GM19035 (cell line): Measurements from ENCODE around the gene FRMD4A.
"Not testable (repeated sequence)": the region's sequence is repeated elsewhere in the genome, so short reads cannot be mapped to it uniquely, and the experiment has no call there.

ENCODE experiments used
- ATAC-seq: cut with Tn5 transposase; IDR thresholded peaks from one replicate; pipeline ENCODE4 v1.9.1; 2021; ENCODE audit not compliant: unreplicated experiment

FRMD4A gene

DNA sequence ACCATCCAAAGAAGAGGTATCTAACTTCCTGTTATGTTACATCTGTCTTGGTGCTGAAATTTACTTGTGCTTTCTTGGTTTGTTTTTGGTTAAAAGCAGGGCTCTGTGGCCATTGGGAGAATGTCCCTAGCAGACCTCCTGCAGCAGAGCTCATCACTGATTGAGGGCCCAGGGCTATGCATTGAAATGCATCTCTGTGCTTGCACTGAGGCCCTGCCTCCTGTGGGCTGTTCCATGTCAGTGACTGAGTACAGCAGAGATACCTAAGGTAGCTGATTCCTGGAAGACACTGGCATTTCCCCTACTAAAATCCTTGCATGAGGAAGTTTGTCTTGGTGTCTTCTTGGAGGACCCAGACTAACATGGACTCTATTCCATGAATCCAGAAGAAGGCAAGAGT is 213.9 kb downstream of the FRMD4A start:
- no peak for ATAC-seq

DNA sequence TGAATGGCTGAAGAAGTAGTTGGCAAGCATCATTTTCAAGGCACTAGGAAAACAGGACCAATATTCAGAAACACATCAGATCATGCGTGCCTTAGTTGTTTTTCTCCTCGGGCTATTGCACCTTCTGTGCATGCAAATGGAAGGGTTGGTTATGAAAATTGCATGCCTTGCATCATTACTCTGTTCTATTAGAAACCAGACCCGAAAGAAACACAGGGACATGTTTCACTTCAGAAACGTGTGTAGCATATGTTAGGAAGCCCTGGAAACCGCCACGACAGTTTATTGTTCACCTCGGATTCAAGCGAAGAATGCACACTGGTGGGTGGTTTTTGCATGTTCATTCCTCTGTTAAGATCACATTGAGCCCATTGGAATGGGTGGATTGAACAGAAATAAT is 214.7 kb downstream of the FRMD4A start:
- no peak for ATAC-seq

- no peak for ATAC-seq
Measured at GRCh38 chr10:14114791-14115190, 215.9 kb downstream of the FRMD4A start.

DNA sequence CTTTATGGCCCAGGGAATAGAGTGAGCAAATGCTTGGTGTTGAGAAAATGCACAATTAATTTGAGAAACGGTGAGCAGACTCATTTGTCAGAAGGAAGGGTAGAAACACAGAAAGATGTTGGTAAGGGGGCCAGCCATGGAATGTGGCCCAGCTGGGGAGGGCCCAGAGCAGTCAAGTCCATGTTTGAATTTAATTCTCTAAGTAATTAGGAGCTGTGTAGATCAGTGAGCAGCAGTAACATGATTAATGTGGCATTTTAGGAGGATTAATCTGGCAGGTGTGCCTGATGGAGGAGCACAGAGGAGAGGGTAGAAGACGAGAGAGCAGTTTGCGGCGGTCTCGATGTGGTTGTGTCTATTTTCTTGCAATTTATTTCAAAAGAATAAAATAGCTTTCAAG is 218.7 kb downstream of the FRMD4A start:
- no peak for ATAC-seq

- no peak for ATAC-seq
Measured at GRCh38 chr10:14111208-14111607, 219.5 kb downstream of the FRMD4A start.

DNA sequence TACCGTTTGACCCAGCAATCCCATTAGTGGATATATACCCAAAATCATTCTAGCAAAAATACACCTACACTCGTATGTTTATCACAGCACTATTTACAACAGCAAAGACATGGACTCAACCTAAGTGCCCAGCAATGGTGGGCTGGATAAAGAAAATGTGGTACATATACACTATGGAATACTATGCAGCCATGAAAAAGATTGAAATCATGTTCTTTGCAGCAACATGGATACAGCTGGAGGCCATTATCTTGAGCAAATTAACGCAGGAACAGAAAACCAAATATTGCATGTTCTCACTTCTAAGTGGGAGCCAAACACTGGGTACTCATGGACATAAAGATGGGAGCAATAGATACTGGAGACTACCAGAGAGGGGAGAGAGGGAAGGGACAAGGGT is 223.9 kb downstream of the FRMD4A start:
- no peak for ATAC-seq

- ATAC-seq = no peak
Measured at GRCh38 chr10:14102056-14102455, 228.7 kb downstream of the FRMD4A start.

GRCh38 chr10:14099885-14100284 is 230.8 kb downstream of the FRMD4A start:
- no peak for ATAC-seq

DNA sequence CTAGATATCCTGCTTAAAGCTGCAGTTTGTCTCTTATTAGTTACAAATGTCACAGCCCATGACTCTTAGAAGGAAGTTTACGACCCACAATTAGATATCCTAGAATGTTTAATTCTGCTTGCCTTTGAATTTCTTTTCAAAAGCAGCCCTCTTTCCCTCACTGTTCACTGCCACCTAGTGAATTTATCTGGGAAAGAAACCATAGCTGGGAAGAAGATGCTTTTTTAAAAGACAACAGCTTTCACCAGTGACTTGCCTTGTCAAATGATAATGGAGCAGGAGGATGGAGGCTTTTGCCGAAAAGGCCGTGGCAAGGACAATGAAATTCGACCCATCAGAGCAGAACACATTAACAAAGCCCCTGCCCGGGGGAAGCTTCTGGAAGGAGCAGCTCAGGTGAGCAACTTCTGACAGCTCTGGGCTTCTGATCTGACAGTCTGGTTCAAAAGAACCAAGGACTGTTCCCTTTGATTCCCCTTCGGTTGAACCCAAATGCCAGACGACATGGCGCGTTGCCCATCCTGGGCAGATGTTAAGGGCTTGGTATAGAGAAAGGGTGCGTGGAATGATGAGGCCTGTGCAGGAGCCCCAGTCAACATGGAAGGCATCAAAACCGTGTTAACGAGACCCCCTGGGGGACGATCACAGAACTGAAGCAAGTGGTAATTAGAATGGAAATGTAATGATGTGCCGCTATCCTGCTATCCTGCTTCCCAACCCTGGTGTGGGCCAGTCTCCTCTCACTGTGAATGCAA is 236.8 kb downstream of the FRMD4A start:
- ATAC-seq = no peak

DNA sequence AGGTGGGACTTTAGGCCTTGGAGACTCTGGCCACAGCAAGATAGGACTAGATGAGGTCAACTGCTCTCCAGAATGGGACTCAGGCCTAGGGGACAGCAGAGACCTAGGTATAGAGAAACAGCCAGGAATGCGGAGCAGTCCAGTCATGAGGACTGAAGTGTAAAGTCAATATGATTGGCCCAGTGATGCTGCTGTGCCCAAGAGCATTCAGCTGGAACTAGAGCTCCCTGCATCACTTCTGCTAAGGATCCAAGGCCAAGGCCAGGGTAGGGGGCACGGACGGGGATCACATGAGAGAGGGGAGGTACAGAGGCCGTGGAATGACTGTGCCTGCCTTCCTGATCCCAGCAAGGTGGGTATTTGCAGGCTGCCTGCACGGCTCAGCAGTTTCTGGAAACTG is 237.9 kb downstream of the FRMD4A start:
- ATAC-seq = no peak

GRCh38 chr10:14089556-14090292 is 241.0 kb downstream of the FRMD4A start:
- ATAC-seq = no peak

DNA sequence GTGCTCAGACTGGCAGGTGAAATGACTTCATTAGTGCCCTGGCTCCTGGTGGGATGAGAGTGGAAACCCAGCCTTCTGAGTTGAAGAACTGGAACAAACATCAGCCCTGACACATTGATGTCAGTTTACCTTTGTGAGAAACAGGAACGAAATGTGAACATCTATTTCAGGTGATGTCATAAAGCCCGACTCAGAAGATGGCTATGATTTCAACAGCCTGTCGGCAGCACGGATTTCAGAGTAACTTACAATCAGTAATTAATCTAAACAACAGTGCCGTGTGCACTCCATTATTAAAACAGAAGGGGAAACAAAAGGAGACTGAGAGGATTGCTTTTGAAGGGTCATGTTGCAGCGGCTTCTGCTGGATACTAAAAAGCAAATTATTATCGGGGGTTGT is 243.2 kb downstream of the FRMD4A start:
- no peak for ATAC-seq

DNA sequence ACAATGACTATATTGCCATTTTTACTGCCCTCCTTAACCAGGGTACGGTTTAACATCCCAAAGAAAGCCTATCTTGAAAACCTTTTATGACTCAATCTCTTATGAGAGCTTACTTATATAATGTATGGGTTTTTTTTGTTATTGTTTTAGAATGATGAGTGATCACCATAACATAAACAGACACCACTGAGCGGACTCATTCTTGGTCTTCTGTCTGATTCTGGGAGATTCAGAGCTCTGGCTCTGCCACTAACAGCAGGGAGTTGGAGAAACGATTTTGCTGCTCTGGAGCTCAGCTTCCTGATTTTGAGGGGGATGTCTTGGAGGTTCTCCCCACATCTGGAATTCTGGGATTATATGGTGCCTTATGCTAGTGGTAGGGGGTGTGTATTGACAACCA is 244.1 kb downstream of the FRMD4A start:
- no peak for ATAC-seq

- ATAC-seq = no peak
Measured at GRCh38 chr10:14084875-14085274, 245.8 kb downstream of the FRMD4A start.

- ATAC-seq = no peak
Measured at GRCh38 chr10:14080795-14081194, 249.9 kb downstream of the FRMD4A start.

GRCh38 chr10:14077430-14077829 is 253.3 kb downstream of the FRMD4A start:
- ATAC-seq = no peak

DNA sequence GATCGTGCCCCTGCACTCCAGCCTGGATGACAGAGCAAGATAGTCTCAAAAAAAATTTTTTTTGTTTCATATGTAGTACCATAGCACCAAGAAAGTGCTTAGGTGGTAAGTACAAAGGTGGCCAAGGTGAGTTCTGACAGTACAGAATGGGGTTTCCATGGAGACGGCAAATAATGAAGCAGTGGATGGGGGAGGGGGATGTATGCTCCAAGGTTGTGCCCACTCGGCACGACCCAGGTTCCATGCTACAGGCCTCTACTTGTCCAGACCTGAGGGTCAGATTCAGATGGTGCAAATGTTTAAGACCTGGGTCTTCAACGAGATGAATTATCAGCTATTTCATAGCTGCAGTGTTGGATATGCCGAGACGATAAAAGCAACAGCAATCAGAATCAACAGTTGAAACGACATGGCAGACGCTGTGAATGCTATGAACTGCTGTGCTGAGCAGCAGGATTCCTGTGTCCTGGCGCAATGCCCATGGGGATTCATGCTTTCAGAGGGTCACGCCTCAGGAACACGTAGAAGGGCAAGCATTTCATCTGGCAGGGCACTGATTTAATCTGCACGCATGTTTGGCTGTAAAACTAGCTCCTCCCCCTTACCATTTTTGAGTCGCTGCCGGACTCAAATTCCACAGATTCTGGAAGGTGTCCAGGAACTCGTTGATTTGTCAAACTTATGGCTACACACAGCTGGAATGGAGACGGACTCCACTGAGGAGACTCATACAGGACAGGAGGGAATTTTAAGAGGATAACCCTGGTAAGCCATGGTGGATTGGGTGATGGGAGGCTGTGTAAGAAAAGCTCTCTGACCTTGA is 256.5 kb downstream of the FRMD4A start:
- ATAC-seq = no peak

DNA sequence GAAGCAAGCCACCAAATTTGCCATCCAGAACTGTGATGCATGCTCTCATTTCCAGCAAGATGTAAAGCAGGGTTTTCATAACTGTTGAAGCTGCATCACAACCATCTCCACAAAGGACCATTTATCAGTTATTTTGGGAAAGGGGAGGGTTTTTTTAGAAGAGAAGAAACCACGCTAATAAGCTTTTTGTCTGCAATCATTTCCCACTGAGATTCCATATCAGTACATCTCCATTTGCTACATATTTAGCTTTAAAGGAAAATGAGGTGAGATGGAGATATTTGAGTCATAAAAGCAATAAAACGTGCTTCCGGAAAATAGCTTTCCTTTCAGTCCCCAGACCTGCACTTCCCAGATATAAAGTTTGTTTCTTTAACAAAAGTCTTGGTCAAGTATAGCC is 258.2 kb downstream of the FRMD4A start:
- ATAC-seq = no peak

GRCh38 chr10:14071956-14072355 is 258.8 kb downstream of the FRMD4A start:
- ATAC-seq = no peak

- no peak for ATAC-seq
Measured at GRCh38 chr10:14068601-14069250, 262.0 kb downstream of the FRMD4A start.

- not testable (repeated sequence) for ATAC-seq
Measured at GRCh38 chr10:14067638-14068037, 263.1 kb downstream of the FRMD4A start.
